B cell (primary cell): ENCODE results near the gene HPN. TPM values are rescaled to one million over a fixed set of nuclear protein-coding genes. Genes with fewer than 3 reads are reported as not detected.

Experiments used
- ATAC-seq: fragments of 200-7000 bp; cut with Tn5 transposase; one replicate; pipeline ENCODE4 v1.10.0; 2021; ENCODE audit warnings: low read depth, mild to moderate bottlenecking, moderate number of reproducible peaks, moderate library complexity
- CTCF ChIA-PET: fragments of 350-600 bp; sonication (Branson Sonifier 250); formaldehyde crosslinking; loops from one replicate; lab custom pipeline; 2021; ENCODE audit warnings: antibody characterized with exemption, inconsistent platforms; lab: Charles Lee
- POLR2A ChIA-PET: fragments of 350-600 bp; sonication (Branson Sonifier 250); formaldehyde crosslinking; loops from one replicate; lab custom pipeline; 2021; ENCODE audit warnings: antibody characterized with exemption; lab: Charles Lee
- DNase-seq: peaks from one replicate; pipeline ENCODE4 v3.0.0; 2013
- H2AFZ ChIP-seq: 2 replicates; pipeline ENCODE4 v1.6.1; 2012; ENCODE audit warnings: mild to moderate bottlenecking, low read depth, low read length; ENCODE audit not compliant: insufficient read depth, poor library complexity, severe bottlenecking
- H3K27ac ChIP-seq, 2 donors: 1 replicate in 1 of 2; 2 replicates in 1 of 2; pipeline ENCODE4 v1.5.1; 2012 to 2013; ENCODE audit warnings: low read length in 2 of 2, mild to moderate bottlenecking in 2 of 2, moderate library complexity in 1 of 2
- H3K27me3 ChIP-seq, 4 experiments: fragments of 200-600 bp in 1 of 4; sonication (generic) in 1 of 4; replicated peaks in 1 of 4; 1 replicate in 2 of 4; 2 replicates in 2 of 4; pipeline versions ENCODE4 v1.6.1 to v1.7.0; 2013 to 2016; ENCODE audit warnings: low read length in 3 of 4, mild to moderate bottlenecking in 2 of 4, mixed read lengths in 1 of 4, moderate library complexity in 1 of 4; ENCODE audit not compliant: insufficient read depth in 4 of 4, control insufficient read depth in 3 of 4; ENCODE audit errors: control extremely low read depth in 1 of 4
- H3K36me3 ChIP-seq, 2 experiments: replicated peaks in 1 of 2; 1 replicate in 1 of 2; 2 replicates in 1 of 2; pipeline versions ENCODE4 v1.6.1 to v1.7.1; 2013; ENCODE audit warnings: low read length in 1 of 2; ENCODE audit not compliant: insufficient read depth in 2 of 2, control insufficient read depth in 1 of 2; ENCODE audit errors: control extremely low read depth in 1 of 2, extremely low read depth in 1 of 2
- H3K4me1 ChIP-seq, 2 donors: fragments of 200-600 bp in 1 of 2; sonication (generic) in 1 of 2; 1 replicate in 1 of 2; 2 replicates in 1 of 2; pipeline versions ENCODE4 v1.5.1 to v1.6.1; 2013 to 2017; ENCODE audit warnings: low read length in 2 of 2; ENCODE audit not compliant: control insufficient read depth in 2 of 2, insufficient read depth in 2 of 2
- H3K4me2 ChIP-seq: replicated peaks from 2 replicates; pipeline ENCODE3; 2012; ENCODE audit warnings: mild to moderate bottlenecking, low read depth, low read length; ENCODE audit not compliant: poor library complexity, severe bottlenecking
- H3K4me3 ChIP-seq, 5 experiments: fragments of 200-600 bp in 1 of 5; sonication (generic) in 1 of 5; 1 replicate in 3 of 5; 2 replicates in 2 of 5; pipeline versions ENCODE4 v1.5.1 to v1.7.0; 2011 to 2016; ENCODE audit warnings: low read length in 4 of 5, mild to moderate bottlenecking in 4 of 5, low read depth in 2 of 5, control low read depth in 1 of 5, moderate library complexity in 1 of 5; ENCODE audit not compliant: insufficient read depth in 1 of 5; ENCODE audit errors: control extremely low read depth in 1 of 5, extremely low read depth in 1 of 5
- H3K79me2 ChIP-seq: fragments of 200-600 bp; sonication (generic); one replicate; pipeline ENCODE4 v1.6.0; 2016; ENCODE audit warnings: low read length; ENCODE audit not compliant: control insufficient read depth, insufficient read depth
- H3K9ac ChIP-seq: fragments of 200-600 bp; sonication (generic); 2 replicates; pipeline ENCODE4 v1.6.1; 2017; ENCODE audit warnings: mild to moderate bottlenecking, low read length, moderate library complexity
- H3K9me3 ChIP-seq, 3 donors: one replicate each; pipeline versions ENCODE4 v1.6.1 to v1.7.1; 2013; ENCODE audit warnings: low read length in 2 of 3; ENCODE audit not compliant: control insufficient read depth in 2 of 3, insufficient read depth in 1 of 3; ENCODE audit errors: control extremely low read depth in 1 of 3
- H4K20me1 ChIP-seq: 2 replicates; pipeline ENCODE4 v1.6.0; 2012; ENCODE audit warnings: mild to moderate bottlenecking, low read length; ENCODE audit not compliant: insufficient read depth, control insufficient read depth, poor library complexity, severe bottlenecking
- H3K27ac Mint-ChIP-seq: one replicate; pipeline ENCODE4 v1.8.0; 2021; ENCODE audit warnings: mixed read lengths
- H3K27me3 Mint-ChIP-seq: one replicate; pipeline ENCODE4 v1.8.0; 2021; ENCODE audit warnings: mixed read lengths
- H3K4me1 Mint-ChIP-seq: one replicate; pipeline ENCODE4 v1.8.0; 2021; ENCODE audit warnings: mixed read lengths
- H3K4me3 Mint-ChIP-seq: one replicate; pipeline ENCODE4 v1.8.0; 2021; ENCODE audit warnings: mixed read lengths
- H3K9me3 Mint-ChIP-seq: one replicate; pipeline ENCODE4 v1.8.0; 2022; ENCODE audit warnings: mixed read lengths; ENCODE audit not compliant: insufficient read depth
- CTCF ChIP-seq: fragments of 200-600 bp; IDR thresholded peaks from one replicate; pipeline ENCODE4 v1.8.0; 2022; ENCODE audit warnings: antibody characterized with exemption, mild to moderate bottlenecking
- EZH2 ChIP-seq: IDR thresholded peaks from 2 replicates; pipeline ENCODE4 v1.6.1; 2012; ENCODE audit warnings: borderline replicate concordance, low read depth, mild to moderate bottlenecking, moderate library complexity, low read length; ENCODE audit not compliant: insufficient read depth, poor library complexity, severe bottlenecking
- WGBS: methylation state at CpG from one replicate; pipeline ENCODE4 v1.1.5; 2013; ENCODE audit warnings: missing lambda C conversion rate; ENCODE audit not compliant: insufficient coverage; 5-methylcytosine and 5-hydroxymethylcytosine counted together
- intact Hi-C: fragments of 100-400 bp; cut with micrococcal nuclease; formaldehyde crosslinking; loops from one replicate; pipeline ENCODE4 v1.10.0; 2022
- polyA plus RNA-seq: library from polyadenylated mRNA; depleted of rRNA; stranded (reverse); fragments of >200 nt; gene quantifications from 2 replicates; pipeline ENCODE4 v1.2.3, GENCODE V29; 2012
- total RNA-seq, 2 donors: library from RNA; stranded (reverse); fragments of 120-200 nt in 1 of 2; gene quantifications; 1 replicate in 1 of 2; 2 replicates in 1 of 2; pipeline versions ENCODE4 v1.2.3 to v1.2.4, GENCODE V29; 2013 to 2022

HPN gene
- total and polyA plus RNA-seq, 2 donors (not counting 1 experiment from before 2014, with no cell fraction given), result 0.30 TPM; not detected in 1

- Mint-ChIP-seq H3K4me3 (peak overlapping the region; percentile 43), H3K4me1 (peaks cover 25% of the 10 kb centered on the region), H3K27ac (peak overlapping the region; percentile 76), H3K27me3 (no peaks in the 10 kb centered on the region), H3K9me3 (no peaks in the 10 kb centered on the region)
- Histone ChIP-seq H2AFZ (no peak overlapping the region), H3K9ac (no peak overlapping the region), H4K20me1 (peaks cover 19% of the 10 kb centered on the region), H3K79me2 (peaks cover 3% of the 10 kb centered on the region), H3K36me3 (peaks cover 1 to 62% of the 10 kb centered on the region in 2 experiments), H3K27ac (peak overlapping the region in 1 of 2 donors; percentile 42), H3K9me3 (no peaks in the 10 kb centered on the region), H3K4me3 (no peak overlapping the region), H3K4me1 (peaks cover 17 to 31% of the 10 kb centered on the region in 2 donors), H3K4me2 (peak overlapping the region; percentile 49), H3K27me3 (no peaks in the 10 kb centered on the region)
- ATAC-seq (peak; percentile 95), DNase-seq (peak; percentile 82)
- TF ChIP-seq EZH2 (no peak), CTCF (peak; percentile 97)
- intact Hi-C loops, result loop anchor here (1.0 to 2.0 kb wide), 2 partner anchors 40 to 174 kb away; no protein-coding TSS in a partner anchor
- ChIA-PET CTCF (interaction anchor here (0.8 to 5.9 kb wide), 9 partner anchors 10 to 175 kb away, joined by 3 to 71 read pairs (median 6); partner anchors contain the start of genes ZNF30 and ZNF792), POLR2A (no interaction called here)
- whole genome bisulfite sequencing, result 62% methylated on average over 24 of the region's 32 CpGs
Measured at GRCh38 chr19:35013041-35013819, 28.3 kb upstream of the HPN start.
